GM12878 (cell line): ENCODE data around the gene PRRC2A. TPM values are rescaled to one million over a fixed set of nuclear protein-coding genes. Genes with fewer than 3 reads are reported as not detected.

Experiments
- ATAC-seq: fragments of 200-7000 bp; cut with Tn5 transposase; 3 replicates; pipeline ENCODE4 v1.9.1; 2020; ENCODE audit warnings: mild to moderate bottlenecking, moderate library complexity
- BruUV-seq: library from RNA; stranded (reverse); fragments of 400-500 nt; replicated peaks from 2 replicates; lab custom pipeline; 2021; lab: Mats Ljungman, UMichigan
- CTCF ChIA-PET: fragments of 300-600 bp; sonication (Branson Sonifier 250); formaldehyde crosslinking; extraction: SDS; loops from one replicate; lab custom pipeline; 2021; ENCODE audit warnings: inconsistent platforms; lab: Yijun Ruan, JAX
- POLR2A ChIA-PET: fragments of 350-600 bp; formaldehyde crosslinking; extraction: SDS; loops from one replicate; lab custom pipeline; 2021; ENCODE audit warnings: inconsistent platforms; lab: Charles Lee
- RAD21 ChIA-PET: fragments of 300-600 bp; sonication (Branson Sonifier 250); formaldehyde crosslinking; loops from one replicate; lab custom pipeline; 2023; ENCODE audit warnings: antibody characterized with exemption; ENCODE audit not compliant: unreplicated experiment; lab: Charles Lee
- SMC1A ChIA-PET: fragments of 300-600 bp; sonication (Branson Sonifier 250); formaldehyde crosslinking; loops from one replicate; lab custom pipeline; 2023; ENCODE audit not compliant: unreplicated experiment, uncharacterized antibody; lab: Charles Lee
- DNase-seq: peaks from one replicate; pipeline ENCODE4 v3.0.0-alpha.2; 2011; ENCODE audit warnings: low read depth, low spot score
- FAIRE-seq: peaks from 3 replicates; lab custom pipeline; 2011; peaks lifted over from hg19 to GRCh38; lab: Jason Lieb, UNC
- H2AFZ ChIP-seq: 2 replicates; pipeline ENCODE4 v1.6.0; 2011; ENCODE audit warnings: low read depth, low read length, control low read depth; ENCODE audit not compliant: control insufficient read depth
- H3K27ac ChIP-seq: 2 replicates; pipeline ENCODE4 v1.5.1; 2011; ENCODE audit warnings: control low read depth; ENCODE audit not compliant: control insufficient read depth, insufficient read depth
- H3K27me3 ChIP-seq, 2 experiments: replicated peaks in 1 of 2; 2 replicates each; pipeline versions ENCODE4 v1.6.0 to v1.6.1; 2011; ENCODE audit warnings: low read length in 1 of 2; ENCODE audit not compliant: control insufficient read depth in 2 of 2, insufficient read depth in 2 of 2
- H3K36me3 ChIP-seq, 2 experiments: 2 replicates each; pipeline ENCODE4 v1.5.1; 2011; ENCODE audit warnings: low read length in 1 of 2; ENCODE audit not compliant: control insufficient read depth in 2 of 2, insufficient read depth in 2 of 2
- H3K4me1 ChIP-seq: 2 replicates; pipeline ENCODE4 v1.6.1; 2011; ENCODE audit warnings: mild to moderate bottlenecking, low read length, moderate library complexity, mixed read lengths; ENCODE audit not compliant: control insufficient read depth, insufficient read depth
- H3K4me2 ChIP-seq: 2 replicates; pipeline ENCODE4 v1.6.0; 2011; ENCODE audit warnings: control low read depth; ENCODE audit not compliant: control insufficient read depth, insufficient read depth
- H3K4me3 ChIP-seq: fragments of 200-600 bp; sonication (generic); 2 replicates; pipeline ENCODE4 v1.5.1; 2016
- H3K79me2 ChIP-seq: 2 replicates; pipeline ENCODE4 v1.6.0; 2011; ENCODE audit warnings: low read length; ENCODE audit not compliant: control insufficient read depth, insufficient read depth
- H3K9ac ChIP-seq: 2 replicates; pipeline ENCODE4 v1.8.0; 2011; ENCODE audit warnings: low read length, control low read depth, mixed read lengths; ENCODE audit not compliant: control insufficient read depth, insufficient read depth
- H3K9me3 ChIP-seq: replicated peaks from 3 replicates; pipeline ENCODE4 v1.5.1; 2011; ENCODE audit warnings: mild to moderate bottlenecking, low read length; ENCODE audit not compliant: control insufficient read depth, insufficient read depth
- H4K20me1 ChIP-seq: 2 replicates; pipeline ENCODE4 v1.6.0; 2011; ENCODE audit not compliant: control insufficient read depth, insufficient read depth
- BHLHE40 ChIP-seq, 2 experiments: fragments of 450-650 bp in 1 of 2; IDR thresholded peaks; 2 replicates each; pipeline ENCODE4 v1.6.1; 2011 to 2017; ENCODE audit warnings: low read depth in 2 of 2, borderline replicate concordance in 1 of 2, improper control_type of control experiment in 1 of 2, low read length in 1 of 2, mild to moderate bottlenecking in 1 of 2
- CEBPB ChIP-seq, 2 experiments: fragments of 150-350 bp in 1 of 2; IDR thresholded peaks; 2 replicates each; pipeline ENCODE4 v1.6.1; 2012 to 2014; ENCODE audit warnings: low read depth in 2 of 2, low read length in 2 of 2, borderline replicate concordance in 1 of 2, inconsistent platforms in 1 of 2
- FOXM1 ChIP-seq: IDR thresholded peaks from 2 replicates; pipeline ENCODE4 v1.6.1; 2012; ENCODE audit warnings: low read depth, mild to moderate bottlenecking, inconsistent platforms, low read length, moderate library complexity
- IKZF1 ChIP-seq: fragments of 450-650 bp; conservative IDR thresholded peaks from 2 replicates; pipeline ENCODE4 v1.6.1; 2017; ENCODE audit warnings: antibody characterized with exemption, mild to moderate bottlenecking
- IRF3 ChIP-seq: fragments of 450-650 bp; IDR thresholded peaks from 2 replicates; pipeline ENCODE4 v1.6.1; 2014; ENCODE audit warnings: mild to moderate bottlenecking
- NKRF ChIP-seq: fragments of 450-650 bp; conservative IDR thresholded peaks from 2 replicates; pipeline ENCODE4 v1.6.1; 2017; ENCODE audit warnings: mild to moderate bottlenecking, moderate library complexity
- NR2F1 ChIP-seq: fragments of 450-650 bp; conservative IDR thresholded peaks from 2 replicates; pipeline ENCODE4 v1.6.1; 2017; ENCODE audit warnings: mild to moderate bottlenecking
- WGBS: methylation state at CpG from one replicate; pipeline ENCODE4 v1.1.6; 2016; ENCODE audit warnings: low lambda C conversion rate; ENCODE audit not compliant: insufficient replicate concordance, insufficient coverage; ENCODE audit errors: missing lambda C conversion rate; 5-methylcytosine and 5-hydroxymethylcytosine counted together
- in situ Hi-C: fragments of 300-500 bp; cut with MboI; formaldehyde crosslinking; loops from 9 replicates; pipeline ENCODE4 v1.14.3; 2018; ENCODE audit warnings: mixed read lengths
- intact Hi-C: fragments of 100-400 bp; cut with micrococcal nuclease; formaldehyde crosslinking; loops from one replicate; pipeline ENCODE4 v1.14.2; 2022; ENCODE audit not compliant: unreplicated experiment
- polyA plus RNA-seq, 11 experiments: library from polyadenylated mRNA; depleted of rRNA in 4 of 11; unstranded in 6 of 11; stranded (reverse) in 5 of 11; fragments of >200 nt; fragmentation: Nextera tagmentation in 4 of 11; fragmentation: Illumina TruSeq in 1 of 11; extraction: Ambion mirVana in 4 of 11; extraction: Trizol in 1 of 11; gene quantifications; 1 replicate in 1 of 11; 2 replicates in 10 of 11; pipeline versions ENCODE4 v1.2.1 to v1.2.3, GENCODE V29; 2011 to 2016; ENCODE audit warnings: inconsistent platforms in 2 of 11, missing spikeins in 2 of 11, low read depth in 1 of 11
- total RNA-seq, 4 experiments: library from RNA; depleted of rRNA in 3 of 4; stranded (reverse); fragments of >200 nt in 3 of 4; fragmentation: Illumina TruSeq in 1 of 4; extraction: Trizol in 1 of 4; gene quantifications; 2 replicates each; pipeline versions ENCODE4 v1.2.1 to v1.2.3, GENCODE V29; 2013 to 2021

PRRC2A gene
- total and polyA plus RNA-seq, 10 of the 15 experiments (the other 5 are each of a cell fraction or from before 2014, with no cell fraction given), result 0.40 to 244 (median 61.3) TPM

GRCh38 chr6:31662124-31662723, 41.7 kb downstream of the PRRC2A start:
- no peaks in the 10 kb centered on the region for H3K27me3 ChIP-seq
- DNase-seq (no peak), ATAC-seq (no peak), FAIRE-seq (no peak)
- 0 out of 2 replicates have a peak overlapping the region, but pooled peaks have one; percentile 26 for H3K4me3 ChIP-seq
- 0 out of 2 replicates have a peak overlapping the region, but pooled peaks have one; percentile 26 for H3K4me2 ChIP-seq
- ChIA-PET RAD21 (interaction anchor here (0.6 to 2.1 kb wide), 2 partner anchors 65 to 310 kb away, joined by 3 to 4 read pairs; partner anchors contain the start of gene DXO), SMC1A (interaction anchor here (1.0 to 2.5 kb wide), 3 partner anchors 10 to 121 kb away, joined by 6 to 14 read pairs (median 9); partner anchors contain the start of genes BAG6 and DDX39B), POLR2A (interaction anchor here (0.5 to 5.9 kb wide), 17 partner anchors 9 to 236 kb away, joined by 3 to 107 read pairs (median 4); partner anchors contain the start of genes ABHD16A, APOM, ATP6V1G2 and BAG6), CTCF (interaction anchor here (1.5 to 2.2 kb wide), 3 partner anchors 10 to 76 kb away, joined by 3 to 19 read pairs (median 7); partner anchors contain the start of gene BAG6)
- BruUV-seq, result no TSS peak
- peaks cover 47% of the 10 kb centered on the region for H3K4me1 ChIP-seq
- H3K36me3 ChIP-seq, result peaks cover 0 to 11% of the 10 kb centered on the region in 2 experiments
- intact Hi-C loops (no loop called here), in situ Hi-C loops (no loop called here)
- TF ChIP-seq BHLHE40 (IDR thresholded peaks at IDR 0.05; ENCODE audit: borderline replicate concordance in 1 of 2, low read depth in 2 of 2, low read length in 1 of 2) (no peak), NKRF (no peak), IRF3 (no peak), FOXM1 (0 out of 2 replicates have a peak, but pooled peaks have one; percentile 40), IKZF1 (peak; percentile 54; the same call in 1 of the 2 replicates), NR2F1 (0 out of 2 replicates have a peak, but pooled peaks have one; percentile 17), CEBPB (IDR thresholded peaks at IDR 0.05; ENCODE audit: borderline replicate concordance in 1 of 2, low read depth in 2 of 2, low read length in 2 of 2) (no peak)
- no peaks in the 10 kb centered on the region; the same call in 2 of the 3 replicates for H3K9me3 ChIP-seq
- WGBS, result 81% methylated on average over 10 of the region's 12 CpGs
- H3K9ac ChIP-seq, result no peak overlapping the region; the same call in 1 of the 2 replicates
- H3K79me2 ChIP-seq, result peaks cover 69% of the 10 kb centered on the region
- H2AFZ ChIP-seq, result no peak overlapping the region
- H3K27ac ChIP-seq, result peak overlapping the region; percentile 22
- no peaks in the 10 kb centered on the region for H4K20me1 ChIP-seq
